Chondrocyte (in vitro differentiated cells): ENCODE measurements around the gene KDM8. TPM values are rescaled to one million over a fixed set of nuclear protein-coding genes. Genes with fewer than 3 reads are reported as not detected.
A peak's percentile ranks its signal among the peaks of the same experiment; 100 is the strongest.

Experiments
- DNase-seq: peaks from one replicate; pipeline ENCODE4 v3.0.0; 2021; ENCODE audit warnings: mixed read lengths, low spot score
- H3K27ac Mint-ChIP-seq: one replicate; pipeline ENCODE4 v1.8.0; 2021; ENCODE audit warnings: mild to moderate bottlenecking, moderate library complexity, mixed read lengths; ENCODE audit not compliant: unreplicated experiment
- H3K27me3 Mint-ChIP-seq: 2 replicates; pipeline ENCODE4 v1.8.0; 2021; ENCODE audit warnings: low read depth, mixed read lengths
- H3K36me3 Mint-ChIP-seq: 2 replicates; pipeline ENCODE4 v1.8.0; 2021; ENCODE audit warnings: low read depth, mixed read lengths
- H3K4me1 Mint-ChIP-seq: 2 replicates; pipeline ENCODE4 v1.8.0; 2021; ENCODE audit warnings: low read depth, mild to moderate bottlenecking, mixed read lengths
- H3K4me3 Mint-ChIP-seq: one replicate; pipeline ENCODE4 v1.8.0; 2021; ENCODE audit warnings: mild to moderate bottlenecking, moderate library complexity, mixed read lengths; ENCODE audit not compliant: unreplicated experiment
- H3K9me3 Mint-ChIP-seq: 2 replicates; pipeline ENCODE4 v1.8.0; 2021; ENCODE audit warnings: low read depth, mixed read lengths
- total RNA-seq: library from RNA; stranded (reverse); gene quantifications from 3 replicates; pipeline ENCODE4 v1.2.1, GENCODE V29; 2021
- TF ChIP-seq, protein P1 (sequence below): fragments of 200-600 bp; sonication (generic); IDR thresholded peaks from 2 replicates; pipeline ENCODE4 v1.5.0; 2021; ENCODE audit warnings: antibody characterized with exemption, mild to moderate bottlenecking, moderate library complexity

KDM8 gene
- total RNA-seq, 1 donor from 2014 or later, result 5.6 TPM

DNA sequence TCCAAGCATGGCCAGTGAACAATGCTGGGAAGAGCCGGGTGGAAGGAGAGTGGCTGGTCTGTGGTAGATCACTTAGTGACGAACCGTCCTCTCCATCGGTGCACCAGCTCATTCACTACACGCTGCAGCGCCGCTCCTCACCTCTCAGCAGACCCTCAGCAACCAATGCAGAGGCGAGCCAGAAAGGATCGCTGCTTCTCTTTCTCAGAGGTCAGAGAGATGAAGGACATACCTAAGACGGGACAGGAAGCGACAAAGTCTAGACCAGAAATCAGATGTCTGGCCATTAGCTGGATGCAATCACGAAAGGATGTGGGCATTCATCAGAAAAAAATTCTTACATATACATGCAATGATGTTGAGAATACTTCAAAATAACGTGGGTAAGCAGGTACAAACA, 38.3 kb downstream of the KDM8 start:
- Mint-ChIP-seq H3K4me1 (peaks cover 80% of the 10 kb centered on the region), H3K9me3 (no peaks in the 10 kb centered on the region), H3K27me3 (no peaks in the 10 kb centered on the region), H3K4me3 (peak overlapping the region; percentile 29), H3K27ac (peak overlapping the region; percentile 99), H3K36me3 (no peaks in the 10 kb centered on the region)
- no peak for DNase-seq
- TF ChIP-seq, protein P1, sequence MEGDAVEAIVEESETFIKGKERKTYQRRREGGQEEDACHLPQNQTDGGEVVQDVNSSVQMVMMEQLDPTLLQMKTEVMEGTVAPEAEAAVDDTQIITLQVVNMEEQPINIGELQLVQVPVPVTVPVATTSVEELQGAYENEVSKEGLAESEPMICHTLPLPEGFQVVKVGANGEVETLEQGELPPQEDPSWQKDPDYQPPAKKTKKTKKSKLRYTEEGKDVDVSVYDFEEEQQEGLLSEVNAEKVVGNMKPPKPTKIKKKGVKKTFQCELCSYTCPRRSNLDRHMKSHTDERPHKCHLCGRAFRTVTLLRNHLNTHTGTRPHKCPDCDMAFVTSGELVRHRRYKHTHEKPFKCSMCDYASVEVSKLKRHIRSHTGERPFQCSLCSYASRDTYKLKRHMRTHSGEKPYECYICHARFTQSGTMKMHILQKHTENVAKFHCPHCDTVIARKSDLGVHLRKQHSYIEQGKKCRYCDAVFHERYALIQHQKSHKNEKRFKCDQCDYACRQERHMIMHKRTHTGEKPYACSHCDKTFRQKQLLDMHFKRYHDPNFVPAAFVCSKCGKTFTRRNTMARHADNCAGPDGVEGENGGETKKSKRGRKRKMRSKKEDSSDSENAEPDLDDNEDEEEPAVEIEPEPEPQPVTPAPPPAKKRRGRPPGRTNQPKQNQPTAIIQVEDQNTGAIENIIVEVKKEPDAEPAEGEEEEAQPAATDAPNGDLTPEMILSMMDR, result no peak

DNA sequence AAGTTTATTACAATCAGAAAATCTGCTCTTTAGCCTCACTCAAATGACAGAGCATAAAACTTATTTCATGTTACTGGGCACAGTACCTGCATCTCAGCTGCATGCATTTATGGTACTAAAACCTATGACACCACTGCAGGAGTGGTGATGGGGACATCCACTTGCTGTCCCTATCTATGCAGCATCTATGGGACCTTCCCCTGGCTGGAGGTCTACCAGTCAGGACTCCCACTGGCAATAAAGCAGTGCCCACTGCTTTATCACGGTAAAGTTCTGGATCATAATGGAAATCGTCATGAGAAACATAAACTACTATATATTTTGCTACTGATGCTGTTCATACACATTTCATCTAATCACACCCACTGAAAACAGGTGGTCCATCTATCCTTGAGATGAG, 39.1 kb downstream of the KDM8 start:
- TF ChIP-seq, protein P1, result no peak
- Mint-ChIP-seq H3K27ac (peak overlapping the region; percentile 99), H3K4me3 (peak overlapping the region; percentile 60), H3K27me3 (no peaks in the 10 kb centered on the region), H3K4me1 (peaks cover 72% of the 10 kb centered on the region), H3K36me3 (no peaks in the 10 kb centered on the region), H3K9me3 (no peaks in the 10 kb centered on the region)
- DNase-seq, result no peak

DNA sequence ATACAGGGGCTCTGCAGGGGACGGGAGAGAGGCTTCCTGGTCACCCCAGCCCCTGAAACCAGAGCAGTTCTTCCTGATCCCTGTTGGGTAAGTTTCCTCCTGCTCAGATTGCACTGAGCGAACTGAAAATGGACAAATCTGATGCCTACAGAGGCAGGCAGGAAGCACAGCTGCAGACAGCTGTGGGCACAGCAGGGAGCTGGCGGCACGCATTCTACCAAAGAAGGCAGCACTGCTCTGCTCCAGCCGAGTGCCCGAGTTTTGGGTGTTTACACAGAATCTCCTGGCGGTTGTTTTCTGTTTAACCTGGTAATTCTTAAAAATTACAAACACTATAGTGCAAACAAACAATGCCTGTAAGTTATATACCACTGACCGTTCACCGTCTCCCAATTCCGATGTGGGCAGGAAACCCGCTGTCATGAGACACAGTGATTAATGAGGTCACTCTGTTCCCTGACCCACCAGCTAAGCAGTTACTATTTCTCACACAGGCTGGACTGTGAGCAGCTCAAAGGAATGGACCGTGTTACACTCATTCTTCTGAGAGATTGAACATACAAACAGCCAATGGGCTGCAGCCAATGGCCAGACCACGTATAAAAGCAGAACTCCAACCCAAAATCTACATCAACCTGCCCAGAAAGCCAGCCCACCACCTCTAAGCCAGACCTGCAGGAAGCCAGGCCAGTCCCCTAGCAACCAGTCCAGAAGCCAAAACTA, 39.7 kb downstream of the KDM8 start:
- Mint-ChIP-seq H3K4me3 (peak overlapping the region; percentile 60), H3K4me1 (peaks cover 69% of the 10 kb centered on the region), H3K27me3 (no peaks in the 10 kb centered on the region), H3K9me3 (no peaks in the 10 kb centered on the region), H3K36me3 (no peaks in the 10 kb centered on the region), H3K27ac (peak overlapping the region; percentile 99)
- TF ChIP-seq, protein P1, result peak; percentile 41
- peak; percentile 92 for DNase-seq

DNA sequence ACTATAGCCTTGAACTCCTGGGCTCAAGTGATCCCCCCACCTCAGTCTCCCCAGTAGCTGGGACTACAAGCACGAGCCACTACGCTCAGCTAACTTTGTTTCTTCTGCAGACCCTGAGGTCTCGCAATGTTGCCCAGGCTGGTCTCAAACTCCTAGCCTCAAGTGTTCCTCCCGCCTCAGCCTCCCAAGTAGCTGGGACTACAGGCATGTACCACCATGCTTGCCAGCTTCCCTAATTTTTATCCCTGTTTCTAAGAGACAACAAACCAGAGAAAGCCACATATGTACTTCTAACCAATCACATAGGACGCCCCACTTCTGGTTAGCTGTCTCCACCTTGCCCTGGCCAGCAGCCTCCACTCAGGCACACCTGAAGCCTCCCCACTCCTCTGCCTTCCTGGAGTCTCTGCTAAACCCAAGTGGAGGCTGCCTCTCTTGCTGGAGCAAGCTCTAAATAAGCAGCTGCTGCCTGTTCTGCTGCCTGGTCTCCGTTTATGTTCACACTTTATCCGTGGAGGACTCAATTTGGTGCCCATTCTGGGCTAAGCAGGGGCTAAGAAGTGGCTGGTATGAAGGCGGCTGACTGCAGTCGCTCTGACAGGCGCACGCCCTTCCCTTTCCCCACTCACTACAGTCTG, 40.5 kb downstream of the KDM8 start:
- peak overlapping the region; percentile 12 for H3K4me3 Mint-ChIP-seq
- DNase-seq, result no peak
- H3K27ac Mint-ChIP-seq, result peak overlapping the region; percentile 99
- no peaks in the 10 kb centered on the region for H3K9me3 Mint-ChIP-seq
- no peaks in the 10 kb centered on the region for H3K36me3 Mint-ChIP-seq
- TF ChIP-seq, protein P1, result no peak
- H3K27me3 Mint-ChIP-seq, result no peaks in the 10 kb centered on the region
- peaks cover 65% of the 10 kb centered on the region for H3K4me1 Mint-ChIP-seq

DNA sequence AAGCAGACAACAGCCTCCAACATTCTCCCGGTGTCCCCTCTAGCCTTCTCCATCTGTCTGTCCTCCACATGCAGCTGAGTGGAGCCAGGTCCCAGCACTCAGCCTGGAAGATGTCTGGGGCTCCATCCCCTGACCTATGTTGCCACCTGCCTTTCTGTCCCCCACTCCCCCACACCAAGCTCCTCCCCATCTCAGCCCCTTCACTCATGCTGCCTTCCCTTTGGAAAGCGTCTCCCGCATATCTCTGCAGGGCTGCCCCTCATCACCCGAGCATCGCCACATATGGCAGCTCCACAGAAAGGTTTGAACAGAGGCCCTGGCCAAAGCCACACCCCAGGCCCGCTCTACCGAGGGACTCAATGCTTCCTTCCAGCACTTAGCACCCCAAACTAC, 41.0 kb downstream of the KDM8 start:
- peaks cover 66% of the 10 kb centered on the region for H3K4me1 Mint-ChIP-seq
- no peaks in the 10 kb centered on the region for H3K27me3 Mint-ChIP-seq
- TF ChIP-seq, protein P1, result no peak
- no peaks in the 10 kb centered on the region for H3K9me3 Mint-ChIP-seq
- H3K36me3 Mint-ChIP-seq, result no peaks in the 10 kb centered on the region
- H3K4me3 Mint-ChIP-seq, result peak overlapping the region; percentile 3
- no peak for DNase-seq
- peak overlapping the region; percentile 99 for H3K27ac Mint-ChIP-seq
